ENCODE results near the gene MYH4. TPM values are rescaled to one million over a fixed set of nuclear protein-coding genes. Genes with fewer than 3 reads are reported as not detected.

MYH4 gene
- polyA plus RNA-seq, 4 donors, result 0.06 to 0.19 (median 0.11) TPM

GRCh38 chr17:10428781-10429180 is 40.6 kb downstream of the MYH4 start:
- DNase-seq (ENCODE audit: low read depth in 4 of 4, low spot score in 3 of 4), result no peak

- DNase-seq (ENCODE audit: low read depth in 4 of 4, low spot score in 3 of 4), result no peak
Measured at GRCh38 chr17:10421900-10422542, 47.3 kb downstream of the MYH4 start, which contains the start of gene MYH8. MYH8 (minus strand) TSS chr17:10421950; CDS start chr17:10420227, 1,723 bp downstream.

- no peak for DNase-seq (ENCODE audit: low read depth in 4 of 4, low spot score in 3 of 4)
Measured at GRCh38 chr17:10421211-10421610, 48.1 kb downstream of the MYH4 start.

- DNase-seq (ENCODE audit: low read depth in 4 of 4, low spot score in 3 of 4), result no peak
Measured at GRCh38 chr17:10420811-10421210, 48.5 kb downstream of the MYH4 start.

GRCh38 chr17:10417431-10417830 is 51.9 kb downstream of the MYH4 start:
- no peak for DNase-seq (ENCODE audit: low read depth in 4 of 4, low spot score in 3 of 4)

GRCh38 chr17:10415161-10415560 is 54.2 kb downstream of the MYH4 start:
- DNase-seq (ENCODE audit: low read depth in 4 of 4, low spot score in 3 of 4), result no peak

- DNase-seq (ENCODE audit: low read depth in 4 of 4, low spot score in 3 of 4), result no peak
Measured at GRCh38 chr17:10403589-10403988, 65.8 kb downstream of the MYH4 start.

GRCh38 chr17:10398352-10398751 is 71.0 kb downstream of the MYH4 start:
- no peak for DNase-seq (ENCODE audit: low read depth in 4 of 4, low spot score in 3 of 4)

- DNase-seq (ENCODE audit: low read depth in 4 of 4, low spot score in 3 of 4), result no peak
Measured at GRCh38 chr17:10396524-10397163, 72.7 kb downstream of the MYH4 start.

GRCh38 chr17:10394201-10394887 is 75.0 kb downstream of the MYH4 start:
- DNase-seq (ENCODE audit: low read depth in 4 of 4, low spot score in 3 of 4), result no peak

Other genes starting within 250 kb of the MYH4 start
- gene MYH13, start 96.6 kb downstream of the MYH4 start, polyA plus RNA-seq (ENCODE audit: insufficient read length in 4 of 4), result under 1 TPM; 0.17 to 0.25 (median 0.20) TPM
- gene MYH8, start 47.6 kb downstream of the MYH4 start, polyA plus RNA-seq (ENCODE audit: insufficient read length in 4 of 4), result under 1 TPM; 0.62 to 0.97 (median 0.79) TPM
- under 1 TPM; 0.04 to 0.06 (median 0.05) TPM for gene MYH1, start 49.0 kb upstream of the MYH4 start, polyA plus RNA-seq (ENCODE audit: insufficient read length in 4 of 4)
- under 1 TPM in 1 of 4 donors, not detected in 3; 0.04 TPM for gene MYH2, start 80.1 kb upstream of the MYH4 start, polyA plus RNA-seq (ENCODE audit: insufficient read length in 4 of 4)
- gene MYH3, start 187.8 kb upstream of the MYH4 start, polyA plus RNA-seq (ENCODE audit: insufficient read length in 4 of 4), result 1 to 10 TPM; 2.6 to 4.7 (median 3.1) TPM
- 10 to 100 TPM; 39.3 to 42.3 (median 40.6) TPM for gene SCO1, start 228.0 kb upstream of the MYH4 start, polyA plus RNA-seq (ENCODE audit: insufficient read length in 4 of 4)
- gene ADPRM, start 228.0 kb upstream of the MYH4 start, polyA plus RNA-seq (ENCODE audit: insufficient read length in 4 of 4), result 10 to 100 TPM; 14.7 to 19.6 (median 18.0) TPM

Measured in right renal pelvis (tissue), 4 donors.